GM12878 (cell line): ENCODE results near the gene PYGB. TPM values are rescaled to one million over a fixed set of nuclear protein-coding genes. Genes with fewer than 3 reads are reported as not detected.

Experiments
- ATAC-seq: fragments of 200-7000 bp; cut with Tn5 transposase; 3 replicates; pipeline ENCODE4 v1.9.1; 2020; ENCODE audit warnings: mild to moderate bottlenecking, moderate library complexity
- BruUV-seq: library from RNA; stranded (reverse); fragments of 400-500 nt; replicated peaks from 2 replicates; lab custom pipeline; 2021; lab: Mats Ljungman, UMichigan
- CTCF ChIA-PET: fragments of 300-600 bp; sonication (Branson Sonifier 250); formaldehyde crosslinking; extraction: SDS; loops from one replicate; lab custom pipeline; 2021; ENCODE audit warnings: inconsistent platforms; lab: Yijun Ruan, JAX
- POLR2A ChIA-PET: fragments of 350-600 bp; formaldehyde crosslinking; extraction: SDS; loops from one replicate; lab custom pipeline; 2021; ENCODE audit warnings: inconsistent platforms; lab: Charles Lee
- RAD21 ChIA-PET: fragments of 300-600 bp; sonication (Branson Sonifier 250); formaldehyde crosslinking; loops from one replicate; lab custom pipeline; 2023; ENCODE audit warnings: antibody characterized with exemption; ENCODE audit not compliant: unreplicated experiment; lab: Charles Lee
- SMC1A ChIA-PET: fragments of 300-600 bp; sonication (Branson Sonifier 250); formaldehyde crosslinking; loops from one replicate; lab custom pipeline; 2023; ENCODE audit not compliant: unreplicated experiment, uncharacterized antibody; lab: Charles Lee
- DNase-seq: peaks from one replicate; pipeline ENCODE4 v3.0.0-alpha.2; 2011; ENCODE audit warnings: low read depth, low spot score
- FAIRE-seq: peaks from 3 replicates; lab custom pipeline; 2011; peaks lifted over from hg19 to GRCh38; lab: Jason Lieb, UNC
- H2AFZ ChIP-seq: 2 replicates; pipeline ENCODE4 v1.6.0; 2011; ENCODE audit warnings: low read depth, low read length, control low read depth; ENCODE audit not compliant: control insufficient read depth
- H3K27ac ChIP-seq: 2 replicates; pipeline ENCODE4 v1.5.1; 2011; ENCODE audit warnings: control low read depth; ENCODE audit not compliant: control insufficient read depth, insufficient read depth
- H3K27me3 ChIP-seq, 2 experiments: replicated peaks in 1 of 2; 2 replicates each; pipeline versions ENCODE4 v1.6.0 to v1.6.1; 2011; ENCODE audit warnings: low read length in 1 of 2; ENCODE audit not compliant: control insufficient read depth in 2 of 2, insufficient read depth in 2 of 2
- H3K36me3 ChIP-seq, 2 experiments: 2 replicates each; pipeline ENCODE4 v1.5.1; 2011; ENCODE audit warnings: low read length in 1 of 2; ENCODE audit not compliant: control insufficient read depth in 2 of 2, insufficient read depth in 2 of 2
- H3K4me1 ChIP-seq: 2 replicates; pipeline ENCODE4 v1.6.1; 2011; ENCODE audit warnings: mild to moderate bottlenecking, low read length, moderate library complexity, mixed read lengths; ENCODE audit not compliant: control insufficient read depth, insufficient read depth
- H3K4me2 ChIP-seq: 2 replicates; pipeline ENCODE4 v1.6.0; 2011; ENCODE audit warnings: control low read depth; ENCODE audit not compliant: control insufficient read depth, insufficient read depth
- H3K4me3 ChIP-seq: fragments of 200-600 bp; sonication (generic); 2 replicates; pipeline ENCODE4 v1.5.1; 2016
- H3K79me2 ChIP-seq: 2 replicates; pipeline ENCODE4 v1.6.0; 2011; ENCODE audit warnings: low read length; ENCODE audit not compliant: control insufficient read depth, insufficient read depth
- H3K9ac ChIP-seq: 2 replicates; pipeline ENCODE4 v1.8.0; 2011; ENCODE audit warnings: low read length, control low read depth, mixed read lengths; ENCODE audit not compliant: control insufficient read depth, insufficient read depth
- H3K9me3 ChIP-seq: replicated peaks from 3 replicates; pipeline ENCODE4 v1.5.1; 2011; ENCODE audit warnings: mild to moderate bottlenecking, low read length; ENCODE audit not compliant: control insufficient read depth, insufficient read depth
- H4K20me1 ChIP-seq: 2 replicates; pipeline ENCODE4 v1.6.0; 2011; ENCODE audit not compliant: control insufficient read depth, insufficient read depth
- CBFB ChIP-seq: IDR thresholded peaks from 2 replicates; pipeline ENCODE4 v1.6.1; 2016; ENCODE audit warnings: antibody characterized with exemption, low read depth
- ESRRA ChIP-seq: IDR thresholded peaks from 2 replicates; pipeline ENCODE4 v1.6.1; 2012; ENCODE audit warnings: mild to moderate bottlenecking, low read length, improper control_type of control experiment
- KDM1A ChIP-seq: fragments of 200-600 bp; sonication (generic); IDR thresholded peaks from 2 replicates; pipeline ENCODE4 v1.6.1; 2016; ENCODE audit warnings: borderline replicate concordance
- LARP7 ChIP-seq: fragments of 450-650 bp; IDR thresholded peaks from 2 replicates; pipeline ENCODE4 v1.6.1; 2017; ENCODE audit warnings: mild to moderate bottlenecking
- NFXL1 ChIP-seq: fragments of 450-650 bp; IDR thresholded peaks from 2 replicates; pipeline ENCODE4 v1.6.1; 2017; ENCODE audit warnings: antibody characterized with exemption, mild to moderate bottlenecking, borderline replicate concordance
- NFYB ChIP-seq: IDR thresholded peaks from 2 replicates; pipeline ENCODE4 v1.6.1; 2011; ENCODE audit warnings: low read depth, mild to moderate bottlenecking, low read length, improper control_type of control experiment, moderate library complexity; ENCODE audit not compliant: insufficient read depth
- RUNX3 ChIP-seq: IDR thresholded peaks from 2 replicates; pipeline ENCODE4 v1.6.1; 2012; ENCODE audit warnings: low read length, inconsistent platforms
- SMC3 ChIP-seq: IDR thresholded peaks from 2 replicates; pipeline ENCODE4 v1.6.1; 2011; ENCODE audit warnings: low read length, improper control_type of control experiment, borderline replicate concordance
- TARDBP ChIP-seq: IDR thresholded peaks from 2 replicates; pipeline ENCODE4 v1.6.1; 2016; ENCODE audit warnings: borderline replicate concordance
- TBL1XR1 ChIP-seq: IDR thresholded peaks from 2 replicates; pipeline ENCODE4 v1.6.1; 2012; ENCODE audit warnings: low read depth, low read length, improper control_type of control experiment
- YBX1 ChIP-seq: fragments of 450-650 bp; IDR thresholded peaks from 2 replicates; pipeline ENCODE4 v1.6.1; 2016; ENCODE audit warnings: antibody characterized with exemption
- ZNF622 ChIP-seq: fragments of 450-650 bp; IDR thresholded peaks from 2 replicates; pipeline ENCODE4 v1.6.1; 2017; ENCODE audit warnings: mild to moderate bottlenecking, inconsistent platforms
- WGBS: methylation state at CpG from one replicate; pipeline ENCODE4 v1.1.6; 2016; ENCODE audit warnings: low lambda C conversion rate; ENCODE audit not compliant: insufficient replicate concordance, insufficient coverage; ENCODE audit errors: missing lambda C conversion rate; 5-methylcytosine and 5-hydroxymethylcytosine counted together
- in situ Hi-C: fragments of 300-500 bp; cut with MboI; formaldehyde crosslinking; loops from 9 replicates; pipeline ENCODE4 v1.14.3; 2018; ENCODE audit warnings: mixed read lengths
- intact Hi-C: fragments of 100-400 bp; cut with micrococcal nuclease; formaldehyde crosslinking; loops from one replicate; pipeline ENCODE4 v1.14.2; 2022; ENCODE audit not compliant: unreplicated experiment
- polyA plus RNA-seq, 11 experiments: library from polyadenylated mRNA; depleted of rRNA in 4 of 11; unstranded in 6 of 11; stranded (reverse) in 5 of 11; fragments of >200 nt; fragmentation: Nextera tagmentation in 4 of 11; fragmentation: Illumina TruSeq in 1 of 11; extraction: Ambion mirVana in 4 of 11; extraction: Trizol in 1 of 11; gene quantifications; 1 replicate in 1 of 11; 2 replicates in 10 of 11; pipeline versions ENCODE4 v1.2.1 to v1.2.3, GENCODE V29; 2011 to 2016; ENCODE audit warnings: inconsistent platforms in 2 of 11, missing spikeins in 2 of 11, low read depth in 1 of 11
- total RNA-seq, 4 experiments: library from RNA; depleted of rRNA in 3 of 4; stranded (reverse); fragments of >200 nt in 3 of 4; fragmentation: Illumina TruSeq in 1 of 4; extraction: Trizol in 1 of 4; gene quantifications; 2 replicates each; pipeline versions ENCODE4 v1.2.1 to v1.2.3, GENCODE V29; 2013 to 2021
- TF ChIP-seq, protein P1 (sequence below): fragments of 450-650 bp; IDR thresholded peaks from 2 replicates; pipeline ENCODE4 v1.6.1; 2016; ENCODE audit warnings: mild to moderate bottlenecking, moderate library complexity, borderline replicate concordance
- TF ChIP-seq, protein P2 (sequence below): IDR thresholded peaks from 2 replicates; pipeline ENCODE4 v1.6.1; 2011; ENCODE audit warnings: borderline replicate concordance, low read depth, mild to moderate bottlenecking, moderate library complexity, mixed read lengths, low read length; ENCODE audit not compliant: insufficient read depth; ENCODE audit errors: extremely low read length

Gene PYGB
- total and polyA plus RNA-seq, 10 of the 15 experiments (the other 5 are each of a cell fraction or from before 2014, with no cell fraction given) = 0.34 to 33.5 (median 21.8) TPM

DNA sequence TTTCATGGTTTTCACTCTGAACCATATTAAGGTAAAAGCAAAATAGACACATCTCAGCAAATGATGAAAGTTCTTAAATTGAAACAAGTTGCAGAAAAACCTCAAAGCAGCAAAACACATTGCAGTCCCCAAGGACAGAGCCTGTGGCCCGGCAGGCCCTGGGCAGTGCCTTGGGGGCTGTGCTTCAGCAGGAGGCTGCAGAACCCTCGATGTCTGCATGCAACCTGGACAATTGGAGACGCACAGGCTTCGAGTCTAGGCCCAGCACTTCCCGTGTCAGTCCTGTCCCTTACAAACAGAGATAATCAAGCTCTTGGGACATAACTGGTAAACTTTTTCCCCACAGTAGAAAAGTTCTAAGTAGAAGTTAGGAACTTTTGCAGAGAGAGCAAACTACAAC, 9.2 kb downstream of the PYGB start:
- RAD21 ChIA-PET = no interaction called here
- 77% methylated on average over 5 of the region's 5 CpGs for WGBS
- Histone ChIP-seq H3K27me3 (no peaks in the 10 kb centered on the region), H3K9ac (no peak overlapping the region), H3K4me2 (no peak overlapping the region), H3K79me2 (peaks cover 2% of the 10 kb centered on the region), H3K4me1 (peaks cover 14% of the 10 kb centered on the region), H3K27ac (no peak overlapping the region), H2AFZ (no peak overlapping the region), H3K36me3 (peaks cover 2 to 5% of the 10 kb centered on the region in 2 experiments; a peak in 3 of 4 replicates), H3K4me3 (no peak overlapping the region), H3K9me3 (no peaks in the 10 kb centered on the region), H4K20me1 (no peaks in the 10 kb centered on the region)
- in situ Hi-C loops = loop anchor here (25.0 kb wide), 1 partner anchor 1895 kb away; the partner anchor contains the start of genes GZF1 and NXT1
- SMC1A ChIA-PET = no interaction called here
- ATAC-seq = no peak
- intact Hi-C loops = no loop called here
- TF ChIP-seq ESRRA (no peak), LARP7 (no peak), ZNF622 (no peak), TARDBP (no peak), TBL1XR1 (no peak), YBX1 (no peak), NFYB (no peak), CBFB (no peak), KDM1A (no peak), SMC3 (no peak), NFXL1 (no peak), RUNX3 (no peak)
- TF ChIP-seq, protein P1, sequence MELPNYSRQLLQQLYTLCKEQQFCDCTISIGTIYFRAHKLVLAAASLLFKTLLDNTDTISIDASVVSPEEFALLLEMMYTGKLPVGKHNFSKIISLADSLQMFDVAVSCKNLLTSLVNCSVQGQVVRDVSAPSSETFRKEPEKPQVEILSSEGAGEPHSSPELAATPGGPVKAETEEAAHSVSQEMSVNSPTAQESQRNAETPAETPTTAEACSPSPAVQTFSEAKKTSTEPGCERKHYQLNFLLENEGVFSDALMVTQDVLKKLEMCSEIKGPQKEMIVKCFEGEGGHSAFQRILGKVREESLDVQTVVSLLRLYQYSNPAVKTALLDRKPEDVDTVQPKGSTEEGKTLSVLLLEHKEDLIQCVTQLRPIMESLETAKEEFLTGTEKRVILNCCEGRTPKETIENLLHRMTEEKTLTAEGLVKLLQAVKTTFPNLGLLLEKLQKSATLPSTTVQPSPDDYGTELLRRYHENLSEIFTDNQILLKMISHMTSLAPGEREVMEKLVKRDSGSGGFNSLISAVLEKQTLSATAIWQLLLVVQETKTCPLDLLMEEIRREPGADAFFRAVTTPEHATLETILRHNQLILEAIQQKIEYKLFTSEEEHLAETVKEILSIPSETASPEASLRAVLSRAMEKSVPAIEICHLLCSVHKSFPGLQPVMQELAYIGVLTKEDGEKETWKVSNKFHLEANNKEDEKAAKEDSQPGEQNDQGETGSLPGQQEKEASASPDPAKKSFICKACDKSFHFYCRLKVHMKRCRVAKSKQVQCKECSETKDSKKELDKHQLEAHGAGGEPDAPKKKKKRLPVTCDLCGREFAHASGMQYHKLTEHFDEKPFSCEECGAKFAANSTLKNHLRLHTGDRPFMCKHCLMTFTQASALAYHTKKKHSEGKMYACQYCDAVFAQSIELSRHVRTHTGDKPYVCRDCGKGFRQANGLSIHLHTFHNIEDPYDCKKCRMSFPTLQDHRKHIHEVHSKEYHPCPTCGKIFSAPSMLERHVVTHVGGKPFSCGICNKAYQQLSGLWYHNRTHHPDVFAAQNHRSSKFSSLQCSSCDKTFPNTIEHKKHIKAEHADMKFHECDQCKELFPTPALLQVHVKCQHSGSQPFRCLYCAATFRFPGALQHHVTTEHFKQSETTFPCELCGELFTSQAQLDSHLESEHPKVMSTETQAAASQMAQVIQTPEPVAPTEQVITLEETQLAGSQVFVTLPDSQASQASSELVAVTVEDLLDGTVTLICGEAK = no peak
- TF ChIP-seq, protein P2, sequence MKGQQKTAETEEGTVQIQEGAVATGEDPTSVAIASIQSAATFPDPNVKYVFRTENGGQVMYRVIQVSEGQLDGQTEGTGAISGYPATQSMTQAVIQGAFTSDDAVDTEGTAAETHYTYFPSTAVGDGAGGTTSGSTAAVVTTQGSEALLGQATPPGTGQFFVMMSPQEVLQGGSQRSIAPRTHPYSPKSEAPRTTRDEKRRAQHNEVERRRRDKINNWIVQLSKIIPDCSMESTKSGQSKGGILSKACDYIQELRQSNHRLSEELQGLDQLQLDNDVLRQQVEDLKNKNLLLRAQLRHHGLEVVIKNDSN = no peak
- BruUV-seq = no TSS peak
- DNase-seq = no peak
- CTCF ChIA-PET = no interaction called here
- no peak for FAIRE-seq
- POLR2A ChIA-PET = no interaction called here
